ENCODE data around the gene DPP4. TPM values are rescaled to one million over a fixed set of nuclear protein-coding genes. Genes with fewer than 3 reads are reported as not detected.

Gene DPP4
- total RNA-seq, 1 donor from 2014 or later = 0.49 TPM

DNA sequence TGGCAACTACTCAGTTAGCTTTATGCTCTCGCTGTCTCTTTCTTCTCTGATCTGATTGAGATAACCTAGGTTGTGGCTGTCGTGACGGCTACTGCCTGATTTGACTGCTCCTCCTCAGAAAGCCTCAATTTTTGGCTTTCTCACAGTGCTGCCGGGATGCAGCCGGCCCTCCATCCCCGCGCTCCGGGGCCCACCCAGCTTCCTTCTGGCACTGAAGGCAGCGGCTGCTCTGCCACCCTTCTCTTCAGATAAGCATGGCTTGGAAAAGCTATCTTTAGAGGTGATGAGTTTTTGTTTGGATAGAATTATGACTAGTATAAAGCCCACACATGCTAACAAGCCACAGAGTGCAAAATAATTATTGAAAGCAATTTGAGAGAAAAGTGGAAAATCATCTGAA is 102.5 kb downstream of the DPP4 start:
- H3K9me3 Mint-ChIP-seq = no peaks in the 10 kb centered on the region
- TF ChIP-seq EZH2 (IDR thresholded peaks at IDR 0.05) (no peak), EZH2phosphoT487 (IDR thresholded peaks at IDR 0.05) (no peak)
- TF ChIP-seq, protein P1, sequence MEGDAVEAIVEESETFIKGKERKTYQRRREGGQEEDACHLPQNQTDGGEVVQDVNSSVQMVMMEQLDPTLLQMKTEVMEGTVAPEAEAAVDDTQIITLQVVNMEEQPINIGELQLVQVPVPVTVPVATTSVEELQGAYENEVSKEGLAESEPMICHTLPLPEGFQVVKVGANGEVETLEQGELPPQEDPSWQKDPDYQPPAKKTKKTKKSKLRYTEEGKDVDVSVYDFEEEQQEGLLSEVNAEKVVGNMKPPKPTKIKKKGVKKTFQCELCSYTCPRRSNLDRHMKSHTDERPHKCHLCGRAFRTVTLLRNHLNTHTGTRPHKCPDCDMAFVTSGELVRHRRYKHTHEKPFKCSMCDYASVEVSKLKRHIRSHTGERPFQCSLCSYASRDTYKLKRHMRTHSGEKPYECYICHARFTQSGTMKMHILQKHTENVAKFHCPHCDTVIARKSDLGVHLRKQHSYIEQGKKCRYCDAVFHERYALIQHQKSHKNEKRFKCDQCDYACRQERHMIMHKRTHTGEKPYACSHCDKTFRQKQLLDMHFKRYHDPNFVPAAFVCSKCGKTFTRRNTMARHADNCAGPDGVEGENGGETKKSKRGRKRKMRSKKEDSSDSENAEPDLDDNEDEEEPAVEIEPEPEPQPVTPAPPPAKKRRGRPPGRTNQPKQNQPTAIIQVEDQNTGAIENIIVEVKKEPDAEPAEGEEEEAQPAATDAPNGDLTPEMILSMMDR (IDR thresholded peaks at IDR 0.05) = no peak
- no peaks in the 10 kb centered on the region for H3K36me3 Mint-ChIP-seq
- Histone ChIP-seq H3K4me3 (no peak overlapping the region), H3K4me1 (no peaks in the 10 kb centered on the region), H3K9ac (no peak overlapping the region), H3K36me3 (no peaks in the 10 kb centered on the region), H3K9me3 (ENCODE audit: low read depth) (no peaks in the 10 kb centered on the region), H3F3A (ENCODE audit: low read depth) (no peaks in the 10 kb centered on the region), H3K27me3 (no peaks in the 10 kb centered on the region), H3K4me2 (no peak overlapping the region), H2AFZ (replicated peaks) (no peak overlapping the region), H3K79me2 (ENCODE audit: low read depth) (no peaks in the 10 kb centered on the region), H3K27ac (no peak overlapping the region), H4K20me1 (ENCODE audit: low read depth) (no peaks in the 10 kb centered on the region)
- DNase-seq (ENCODE audit: low spot score) = no peak
- H3K27ac Mint-ChIP-seq = no peak overlapping the region
- no peaks in the 10 kb centered on the region for H3K4me1 Mint-ChIP-seq
- no peak overlapping the region for H3K4me3 Mint-ChIP-seq
- no peaks in the 10 kb centered on the region for H3K27me3 Mint-ChIP-seq (ENCODE audit: insufficient read depth, low read depth)

- Histone ChIP-seq H3K4me1 (no peaks in the 10 kb centered on the region), H3K9me3 (ENCODE audit: low read depth) (no peaks in the 10 kb centered on the region), H3K9ac (no peak overlapping the region), H3K36me3 (no peaks in the 10 kb centered on the region), H3K27ac (no peak overlapping the region), H3K79me2 (ENCODE audit: low read depth) (no peaks in the 10 kb centered on the region), H3K27me3 (no peaks in the 10 kb centered on the region), H3F3A (ENCODE audit: low read depth) (no peaks in the 10 kb centered on the region), H3K4me2 (no peak overlapping the region), H3K4me3 (no peak overlapping the region), H2AFZ (replicated peaks) (no peak overlapping the region), H4K20me1 (ENCODE audit: low read depth) (no peaks in the 10 kb centered on the region)
- H3K27ac Mint-ChIP-seq = no peak overlapping the region
- H3K4me3 Mint-ChIP-seq = no peak overlapping the region
- H3K27me3 Mint-ChIP-seq (ENCODE audit: insufficient read depth, low read depth) = no peaks in the 10 kb centered on the region
- TF ChIP-seq EZH2phosphoT487 (IDR thresholded peaks at IDR 0.05) (no peak), EZH2 (IDR thresholded peaks at IDR 0.05) (no peak)
- TF ChIP-seq, protein P1 (IDR thresholded peaks at IDR 0.05) = no peak
- no peaks in the 10 kb centered on the region for H3K9me3 Mint-ChIP-seq
- H3K4me1 Mint-ChIP-seq = no peaks in the 10 kb centered on the region
- no peak for DNase-seq (ENCODE audit: low spot score)
- no peaks in the 10 kb centered on the region for H3K36me3 Mint-ChIP-seq
Measured at GRCh38 chr2:161969159-161969558, 104.9 kb downstream of the DPP4 start.

DNA sequence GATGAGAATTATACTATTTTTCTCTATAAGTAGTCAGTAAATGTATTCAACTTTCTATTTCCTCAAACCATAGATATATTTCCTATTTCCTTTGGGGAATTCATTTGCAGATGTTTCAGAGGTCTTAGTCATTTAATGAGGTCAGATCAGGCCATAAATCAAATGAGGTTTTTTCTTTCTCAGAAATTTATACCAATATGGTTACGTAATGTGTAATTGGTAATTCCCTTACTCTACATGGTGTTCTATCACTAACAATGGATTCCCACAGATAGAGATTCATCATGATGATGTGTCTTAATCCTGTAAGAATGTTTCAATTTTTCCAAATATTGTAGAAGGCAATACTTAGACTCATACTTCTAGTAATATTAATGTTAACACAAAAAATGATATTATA is 108.0 kb downstream of the DPP4 start:
- no peaks in the 10 kb centered on the region for H3K4me1 ChIP-seq
- no peak overlapping the region for H3K4me2 ChIP-seq
- Mint-ChIP-seq H3K27ac (no peak overlapping the region), H3K9me3 (no peaks in the 10 kb centered on the region), H3K4me1 (no peaks in the 10 kb centered on the region), H3K4me3 (no peak overlapping the region), H3K27me3 (ENCODE audit: insufficient read depth, low read depth) (no peaks in the 10 kb centered on the region), H3K36me3 (no peaks in the 10 kb centered on the region)
- H3K4me3 ChIP-seq = no peak overlapping the region
- H4K20me1 ChIP-seq (ENCODE audit: low read depth) = no peaks in the 10 kb centered on the region
- DNase-seq (ENCODE audit: low spot score) = no peak
- no peak overlapping the region for H2AFZ ChIP-seq (replicated peaks)
- no peak overlapping the region for H3K9ac ChIP-seq
- no peak for TF ChIP-seq EZH2phosphoT487 (IDR thresholded peaks at IDR 0.05)
- TF ChIP-seq, protein P1 (IDR thresholded peaks at IDR 0.05) = no peak
- no peak for TF ChIP-seq EZH2 (IDR thresholded peaks at IDR 0.05)
- H3F3A ChIP-seq (ENCODE audit: low read depth) = no peaks in the 10 kb centered on the region
- H3K27me3 ChIP-seq = no peaks in the 10 kb centered on the region
- H3K79me2 ChIP-seq (ENCODE audit: low read depth) = no peaks in the 10 kb centered on the region
- no peaks in the 10 kb centered on the region for H3K36me3 ChIP-seq
- H3K27ac ChIP-seq = no peak overlapping the region
- no peaks in the 10 kb centered on the region for H3K9me3 ChIP-seq (ENCODE audit: low read depth)

Data from neural progenitor cell (in vitro differentiated cells).